ENCODE results near the gene KLF13.

KLF13 gene

DNA sequence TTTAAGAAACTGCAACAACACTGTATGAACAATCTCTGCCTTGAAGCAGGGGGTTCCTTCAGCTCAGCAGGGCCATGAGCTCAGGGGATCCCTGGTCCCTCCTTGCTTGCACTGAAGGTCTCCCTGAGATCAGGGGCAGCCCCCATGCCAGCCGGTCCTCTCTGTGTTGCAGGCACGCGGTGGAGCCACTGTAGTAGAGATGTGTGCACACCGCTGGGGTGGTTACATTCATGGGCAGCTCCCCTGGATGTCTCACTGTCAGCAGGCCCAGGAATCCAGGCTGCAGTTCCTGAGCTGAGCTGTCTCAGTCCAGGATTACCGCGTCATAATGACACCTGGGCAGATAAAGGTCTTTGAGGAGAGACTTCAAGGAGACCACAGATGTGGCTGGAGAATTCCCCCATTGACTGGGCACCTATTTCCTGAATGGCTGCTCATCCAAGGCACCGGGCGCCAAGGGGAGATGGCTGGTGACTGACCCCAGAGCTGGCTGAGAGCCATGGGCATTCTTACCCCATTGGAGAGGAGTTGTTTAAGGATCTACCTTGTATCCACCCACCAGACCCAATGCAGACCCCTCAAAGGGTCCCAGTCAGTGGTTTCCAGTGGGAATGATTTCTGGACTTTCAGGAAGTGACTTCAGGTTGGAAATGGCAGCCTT is 10.4 kb upstream of the KLF13 start:
- DNase-seq (ENCODE audit: low spot score) = no peak

DNA sequence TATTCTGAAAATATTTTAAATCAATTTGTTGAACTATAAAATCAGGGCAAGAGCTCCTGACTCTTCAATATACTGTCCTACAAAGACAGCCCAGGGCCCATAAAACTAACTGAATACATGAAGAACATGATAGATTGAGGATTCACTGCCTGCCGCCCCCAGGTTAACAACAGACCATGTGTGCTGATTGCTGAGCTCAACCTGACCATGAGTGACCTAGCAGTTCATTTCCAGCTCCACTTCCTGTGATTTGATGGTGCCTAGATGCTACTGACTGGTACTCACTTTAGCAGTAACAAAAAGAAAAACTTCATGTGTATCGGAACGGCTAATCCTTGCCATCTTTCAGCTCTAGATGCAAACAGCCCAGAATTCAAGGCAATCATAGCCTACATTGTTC is 9.6 kb upstream of the KLF13 start:
- DNase-seq (ENCODE audit: low spot score) = no peak

DNA sequence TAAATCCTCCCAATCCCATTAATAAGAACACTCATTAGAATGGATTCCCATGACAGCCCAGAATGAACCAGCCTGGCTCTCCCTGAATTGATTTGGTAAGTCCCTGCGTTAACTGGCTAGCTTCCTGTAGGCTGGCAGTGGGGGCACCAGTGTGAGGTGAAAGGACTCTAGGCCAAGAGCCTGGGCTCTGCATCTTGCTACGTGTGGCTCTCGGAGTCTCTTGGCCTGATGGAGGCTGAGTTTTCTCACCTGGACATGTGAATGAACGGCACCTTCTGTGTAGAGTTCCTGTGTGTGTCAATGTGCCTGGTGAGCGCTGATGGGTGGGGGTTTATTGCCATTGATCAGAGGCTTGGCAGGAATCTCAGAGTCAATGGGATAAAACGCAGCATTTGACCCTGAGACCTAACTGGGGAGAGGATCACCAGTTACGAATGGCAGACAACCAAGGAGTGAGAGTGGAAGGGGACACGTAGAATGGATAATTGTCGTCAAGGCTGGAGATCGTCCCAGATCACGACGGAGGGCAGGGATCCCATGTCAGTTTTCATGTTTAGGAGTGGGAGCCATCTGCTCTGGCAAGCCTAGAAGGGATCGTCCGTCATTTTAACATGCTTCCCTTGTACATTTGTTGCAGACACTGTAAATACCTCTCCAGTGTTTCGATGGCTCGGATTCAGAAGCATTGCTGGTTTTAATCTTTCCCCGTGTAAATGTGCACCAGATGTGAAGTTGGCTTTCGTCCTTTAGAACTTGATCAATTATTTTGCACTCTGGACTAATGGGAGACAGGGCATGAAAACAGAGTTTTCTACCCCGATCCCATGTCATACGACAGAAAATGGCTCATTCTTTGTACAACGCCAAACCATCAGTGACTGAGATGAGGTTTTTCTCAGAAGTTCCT is 9.0 kb upstream of the KLF13 start:
- DNase-seq (ENCODE audit: low spot score) = no peak

DNA sequence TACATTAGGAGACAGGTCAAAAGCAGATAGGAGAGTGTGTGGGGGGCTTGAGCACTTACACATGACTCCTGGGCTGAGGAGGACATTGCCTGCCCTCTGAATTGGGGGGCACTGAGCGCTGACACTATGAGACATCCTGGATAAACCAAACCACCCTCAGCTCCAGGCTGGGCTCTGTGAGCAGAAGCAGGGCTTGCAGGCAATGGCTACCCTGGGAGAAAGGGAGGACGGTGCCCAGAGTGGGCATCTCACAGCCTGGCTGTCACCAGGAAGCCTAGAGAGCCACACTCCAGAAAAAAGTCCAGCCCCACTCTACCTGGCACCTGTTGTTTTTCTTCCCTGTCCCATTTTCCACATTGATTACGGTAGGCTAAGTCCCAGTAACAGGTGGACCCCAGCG is 8.2 kb upstream of the KLF13 start:
- DNase-seq (ENCODE audit: low spot score) = no peak

DNA sequence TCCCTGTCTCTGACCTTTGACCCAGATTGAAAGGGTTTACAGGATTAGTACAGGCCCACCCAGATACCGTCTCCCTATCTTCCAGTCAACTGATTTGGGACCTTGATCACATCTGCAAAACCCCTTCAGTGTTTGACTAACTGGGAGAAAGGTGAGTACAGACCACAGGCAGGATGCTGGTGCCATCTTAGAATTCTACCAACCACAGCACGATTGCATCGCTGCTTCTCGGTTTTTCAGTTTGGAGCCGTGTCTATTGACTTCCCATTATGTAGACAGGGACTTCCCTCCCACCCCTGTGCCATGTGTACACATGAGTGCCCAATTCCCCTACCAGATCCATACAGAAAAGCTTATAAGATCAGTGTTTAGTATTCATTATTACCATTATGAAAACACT is 6.6 kb upstream of the KLF13 start:
- DNase-seq (ENCODE audit: low spot score) = no peak

DNA sequence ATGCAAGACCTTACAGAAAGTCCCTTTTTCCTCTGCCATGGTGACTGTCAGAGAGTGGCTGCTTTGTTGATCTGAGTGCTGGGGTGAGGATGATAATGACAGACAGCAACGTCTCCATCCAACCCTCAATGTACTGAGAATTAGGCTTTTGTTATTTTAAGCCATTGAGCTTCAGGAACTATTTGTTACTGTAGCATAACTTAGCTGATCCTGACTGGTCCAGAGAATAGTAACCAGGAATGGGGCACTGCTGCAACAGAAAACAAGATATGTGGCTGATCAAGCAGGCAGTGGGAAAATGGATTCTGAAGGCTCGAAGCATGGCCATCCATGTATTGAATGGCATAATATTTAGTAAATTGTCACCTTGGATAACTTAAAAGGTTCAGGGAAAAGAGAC is 5.2 kb upstream of the KLF13 start:
- no peak for DNase-seq (ENCODE audit: low spot score)

DNA sequence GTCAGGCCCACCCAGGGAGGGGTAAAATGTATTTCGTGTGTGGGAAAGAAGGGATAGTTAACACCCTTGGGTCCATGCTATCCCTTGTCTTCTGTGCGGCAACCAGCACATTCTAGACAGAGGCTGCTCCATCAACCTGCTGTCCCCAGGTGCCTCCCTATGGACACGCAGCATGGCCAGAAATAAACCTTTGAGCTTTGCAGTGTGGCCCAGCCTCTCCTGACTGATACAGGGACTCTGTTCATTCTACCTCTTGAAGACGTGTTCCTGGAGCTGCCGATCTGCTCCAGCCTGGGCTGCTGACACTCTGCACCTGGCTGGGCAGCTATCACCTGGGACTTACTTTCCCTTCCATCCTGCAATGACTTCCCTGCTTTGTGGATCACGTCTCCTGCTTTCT is 4.1 kb upstream of the KLF13 start:
- DNase-seq (ENCODE audit: low spot score) = no peak

DNA sequence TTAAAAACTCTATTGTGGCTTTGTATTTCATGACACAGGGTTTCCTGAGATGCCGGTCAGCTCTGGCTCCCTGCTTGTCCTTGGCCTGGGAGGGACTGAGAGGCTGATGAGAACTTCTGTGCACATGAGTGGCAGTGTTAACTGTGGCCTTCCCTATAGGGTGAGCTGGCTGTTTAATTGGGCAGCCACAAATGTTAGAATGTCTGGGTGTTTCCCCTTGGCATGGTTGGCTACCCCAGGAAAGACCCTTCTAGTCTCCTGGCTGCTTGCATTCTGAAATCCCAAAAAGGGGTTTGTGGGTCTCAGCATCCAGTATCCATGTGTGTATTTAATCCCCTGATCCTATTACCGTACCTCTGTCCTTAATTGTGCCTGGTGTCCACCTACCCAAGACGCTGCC is 3.0 kb upstream of the KLF13 start:
- no peak for DNase-seq (ENCODE audit: low spot score)

DNA sequence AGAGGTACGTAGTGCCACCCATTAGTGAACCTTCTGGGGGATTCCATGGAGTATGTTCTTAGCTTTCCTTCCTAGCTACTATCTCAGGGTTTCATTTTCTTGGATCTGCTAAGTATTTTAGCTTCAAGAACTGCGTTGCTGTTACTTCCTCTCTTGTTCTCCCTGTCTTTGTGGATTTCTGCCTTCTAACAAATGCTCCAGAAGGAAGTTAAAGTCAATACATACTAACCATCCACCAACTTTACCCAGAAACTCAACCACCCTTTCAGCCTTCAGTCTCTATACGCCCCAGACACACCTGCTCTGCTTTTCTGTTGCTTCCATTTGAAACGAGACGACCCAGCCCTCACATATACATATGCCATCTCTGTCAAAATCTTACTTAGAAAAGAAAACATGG is 2.4 kb upstream of the KLF13 start:
- DNase-seq (ENCODE audit: low spot score) = no peak

DNA sequence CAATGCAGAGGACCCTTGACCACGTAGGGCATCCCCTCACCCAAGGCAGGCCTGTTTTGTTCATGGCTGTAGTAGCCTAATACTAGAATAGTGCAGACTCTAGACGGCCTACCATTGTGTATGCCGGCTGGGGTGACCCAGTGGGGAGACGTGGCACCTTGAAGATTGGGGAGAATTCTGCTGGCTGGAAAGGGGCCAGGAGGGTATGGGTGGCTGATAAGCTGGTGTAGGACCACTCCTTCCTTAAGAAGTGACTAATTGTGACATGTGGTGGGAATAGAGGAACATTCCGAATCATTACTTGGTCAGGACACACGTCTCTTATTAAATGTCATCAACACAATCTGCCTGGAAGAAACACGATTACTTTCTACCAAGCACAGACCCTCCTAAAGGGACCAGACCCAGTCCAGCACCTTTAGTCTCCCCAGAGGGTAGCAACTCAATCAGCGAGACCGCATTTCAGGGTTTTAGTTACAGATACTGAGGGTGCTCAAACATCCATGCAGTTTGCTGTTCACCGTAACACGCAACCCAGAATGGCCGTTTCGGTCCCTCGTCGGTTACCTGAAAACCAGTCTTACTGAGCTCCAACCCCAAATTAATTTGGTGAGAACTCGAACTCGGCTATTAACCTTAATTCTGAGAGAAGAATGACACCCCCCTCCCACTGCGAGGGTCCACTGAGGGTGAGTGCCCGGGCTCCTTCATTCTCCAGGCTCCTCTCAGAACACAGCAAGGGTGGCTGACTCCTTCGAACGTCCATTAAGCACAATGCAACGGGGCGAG is 1.6 kb upstream of the KLF13 start:
- no peak for DNase-seq (ENCODE audit: low spot score)

DNA sequence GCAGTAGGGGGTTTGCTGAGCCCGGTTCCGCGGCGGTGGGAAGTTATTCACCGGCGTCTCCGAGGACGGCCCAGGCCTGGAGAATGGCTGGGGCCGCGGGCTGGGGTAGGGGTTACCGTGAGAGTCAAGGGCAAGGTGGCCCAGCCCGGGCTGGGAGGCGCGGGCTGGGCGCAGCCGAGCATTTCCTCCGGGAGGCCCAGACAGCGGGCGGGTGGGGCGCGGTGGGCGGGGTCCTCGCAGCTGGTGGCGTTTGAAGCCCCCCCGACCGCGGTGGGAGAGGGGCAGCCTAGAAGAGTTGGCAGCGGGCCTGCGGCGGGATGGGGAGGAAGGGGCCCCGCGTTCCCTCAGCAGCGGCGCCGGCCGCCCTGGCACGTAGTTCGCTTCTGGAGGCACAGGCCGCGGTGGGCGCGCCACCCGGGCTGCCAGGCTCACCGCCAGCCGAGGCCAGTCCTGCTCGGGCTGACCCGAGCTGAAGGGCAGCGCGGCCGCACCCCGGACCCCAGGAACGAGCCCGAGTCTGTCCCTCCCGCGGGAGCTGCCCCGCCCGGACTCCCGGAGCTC is 960 bp upstream of the KLF13 start:
- no peak for DNase-seq (ENCODE audit: low spot score)

DNA sequence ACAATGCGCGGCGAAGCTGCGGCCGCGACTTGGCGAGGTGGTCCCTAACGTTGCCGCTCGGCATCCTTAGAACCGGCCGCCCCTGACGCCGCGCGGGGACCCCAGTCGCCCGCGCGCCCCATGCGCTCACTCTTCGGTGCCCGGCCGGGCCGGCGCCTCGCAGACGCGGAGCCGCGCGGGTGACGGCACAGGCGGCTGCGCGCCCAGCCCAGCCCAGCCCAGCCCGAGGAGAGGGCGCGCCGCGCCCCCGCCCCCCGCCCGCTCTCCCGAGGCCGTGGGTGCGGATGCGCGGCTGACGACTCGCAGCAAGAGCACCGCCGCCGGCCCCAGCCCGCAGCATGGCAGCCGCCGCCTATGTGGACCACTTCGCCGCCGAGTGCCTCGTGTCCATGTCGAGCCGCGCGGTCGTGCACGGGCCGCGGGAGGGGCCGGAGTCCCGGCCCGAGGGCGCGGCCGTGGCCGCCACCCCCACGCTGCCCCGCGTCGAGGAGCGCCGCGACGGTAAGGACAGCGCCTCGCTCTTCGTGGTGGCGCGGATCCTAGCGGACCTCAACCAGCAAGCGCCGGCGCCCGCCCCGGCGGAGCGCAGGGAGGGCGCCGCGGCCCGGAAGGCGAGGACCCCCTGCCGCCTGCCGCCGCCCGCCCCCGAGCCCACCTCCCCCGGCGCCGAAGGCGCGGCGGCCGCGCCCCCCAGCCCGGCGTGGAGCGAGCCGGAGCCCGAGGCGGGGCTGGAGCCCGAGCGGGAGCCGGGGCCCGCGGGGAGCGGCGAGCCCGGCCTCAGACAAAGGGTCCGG is 437 bp downstream of the KLF13 start:
- no peak for DNase-seq (ENCODE audit: low spot score)

DNA sequence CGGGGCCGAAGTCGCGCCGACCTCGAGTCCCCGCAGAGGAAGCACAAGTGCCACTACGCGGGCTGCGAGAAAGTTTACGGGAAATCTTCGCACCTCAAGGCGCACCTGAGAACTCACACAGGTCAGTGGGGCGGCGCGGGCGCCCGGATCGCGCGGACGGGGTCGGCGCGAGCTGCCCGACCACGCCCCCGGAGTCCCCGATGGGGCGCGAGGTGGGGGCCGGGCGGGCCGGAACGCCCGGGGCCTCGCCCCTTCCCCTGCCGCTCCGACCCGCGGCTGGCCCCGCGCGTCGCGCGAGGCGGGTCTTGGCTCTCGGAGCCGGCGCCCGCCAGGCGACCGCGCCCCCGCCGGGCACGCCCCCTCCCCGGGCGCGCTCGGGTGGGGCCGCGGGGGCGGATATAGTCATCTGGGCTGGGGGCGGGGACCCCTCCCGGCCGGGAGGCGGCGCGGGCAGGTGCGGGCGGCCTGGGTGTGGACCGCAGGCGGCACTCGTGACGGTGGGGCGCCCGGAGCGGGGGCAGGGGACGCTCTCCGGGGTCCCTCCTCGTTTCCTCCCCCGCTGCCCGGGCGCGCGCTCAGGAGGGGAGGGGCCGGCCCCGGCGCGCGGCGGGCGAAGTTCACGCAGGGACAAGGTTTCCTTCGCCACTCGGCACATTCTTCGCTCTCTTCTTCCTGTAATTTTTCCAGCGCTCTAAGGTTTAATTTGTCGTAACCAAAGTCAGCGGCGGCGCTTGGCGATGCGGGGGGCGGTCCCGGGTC is 1.2 kb downstream of the KLF13 start:
- DNase-seq (ENCODE audit: low spot score) = no peak

DNA sequence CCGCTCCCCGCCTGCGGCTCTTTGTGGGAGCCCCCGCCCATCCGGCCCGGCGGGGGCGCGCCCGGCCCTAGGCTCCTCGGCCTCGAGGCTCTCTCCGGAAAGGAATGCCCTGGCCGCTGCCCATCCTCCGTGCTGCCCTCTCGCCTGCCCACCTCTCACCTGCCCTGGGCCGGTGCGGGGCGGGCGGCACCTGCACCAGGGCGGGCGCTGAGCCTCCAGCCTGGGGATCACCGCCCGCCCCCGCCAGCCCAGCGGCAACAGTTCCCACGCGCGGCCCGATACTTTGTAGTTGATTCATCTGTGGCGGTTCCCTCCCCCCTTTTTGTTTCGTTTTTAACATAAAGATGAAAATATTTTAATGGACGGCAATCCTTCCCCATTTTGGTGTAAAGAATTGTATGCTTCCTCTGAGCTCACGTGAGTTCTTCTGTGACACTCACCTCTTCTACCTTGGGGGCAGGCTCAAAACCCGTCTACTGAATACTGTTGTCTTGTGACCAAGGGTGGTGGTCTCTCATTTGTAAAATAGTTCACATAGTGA is 1.9 kb downstream of the KLF13 start:
- no peak for DNase-seq (ENCODE audit: low spot score)

DNA sequence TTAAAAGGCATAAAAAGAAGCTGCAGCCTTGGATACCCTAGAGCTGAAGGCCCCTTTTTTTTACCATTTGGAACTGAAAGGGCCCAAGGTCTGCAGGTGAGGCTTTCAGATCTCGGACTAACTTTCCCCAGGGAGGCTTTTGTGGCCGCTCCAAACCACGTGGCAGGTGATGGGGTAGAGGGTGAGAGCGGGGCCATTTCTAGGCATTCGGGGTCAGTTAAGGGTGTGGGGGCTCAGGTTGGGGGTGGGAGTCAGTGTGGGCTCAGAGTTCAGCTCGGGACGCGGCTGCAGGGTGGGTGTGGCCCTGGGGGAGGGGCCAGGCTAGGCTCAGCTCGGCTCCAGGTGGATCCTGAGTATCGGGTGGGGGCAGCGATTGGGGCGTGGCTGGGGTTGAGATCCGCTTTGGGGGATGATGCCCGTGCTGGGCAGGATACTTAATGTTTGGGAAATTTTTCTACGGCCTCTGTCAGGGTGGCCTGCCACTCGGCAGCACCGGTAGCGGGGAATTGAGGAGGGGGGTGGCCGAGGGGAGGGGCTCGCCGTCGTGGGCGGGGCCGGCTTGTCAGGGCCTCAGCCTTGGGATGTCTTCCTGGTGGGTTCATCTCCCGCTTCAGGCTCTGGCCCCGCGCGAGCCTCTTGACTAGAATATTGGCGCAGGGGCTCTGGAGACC is 2.5 kb downstream of the KLF13 start:
- no peak for DNase-seq (ENCODE audit: low spot score)

DNA sequence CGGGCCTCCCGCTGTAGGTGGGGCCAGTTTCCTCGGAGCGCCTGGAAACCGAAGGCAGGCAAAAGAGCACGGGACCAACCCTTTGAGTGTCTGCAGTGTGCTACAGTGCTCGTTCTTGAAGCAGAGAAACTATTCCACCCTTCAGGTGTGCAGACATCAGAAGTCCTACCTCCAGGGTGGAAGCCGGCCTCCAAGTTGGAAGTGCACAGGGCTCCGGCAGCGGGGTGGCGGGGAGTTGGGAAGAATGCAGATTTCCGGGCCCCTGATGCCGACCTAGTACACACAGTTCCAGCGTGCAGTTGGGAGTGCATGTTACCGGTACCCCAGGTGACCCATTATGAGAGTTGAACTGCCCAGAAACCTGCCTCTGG is 3.0 kb downstream of the KLF13 start:
- DNase-seq (ENCODE audit: low spot score) = no peak

DNA sequence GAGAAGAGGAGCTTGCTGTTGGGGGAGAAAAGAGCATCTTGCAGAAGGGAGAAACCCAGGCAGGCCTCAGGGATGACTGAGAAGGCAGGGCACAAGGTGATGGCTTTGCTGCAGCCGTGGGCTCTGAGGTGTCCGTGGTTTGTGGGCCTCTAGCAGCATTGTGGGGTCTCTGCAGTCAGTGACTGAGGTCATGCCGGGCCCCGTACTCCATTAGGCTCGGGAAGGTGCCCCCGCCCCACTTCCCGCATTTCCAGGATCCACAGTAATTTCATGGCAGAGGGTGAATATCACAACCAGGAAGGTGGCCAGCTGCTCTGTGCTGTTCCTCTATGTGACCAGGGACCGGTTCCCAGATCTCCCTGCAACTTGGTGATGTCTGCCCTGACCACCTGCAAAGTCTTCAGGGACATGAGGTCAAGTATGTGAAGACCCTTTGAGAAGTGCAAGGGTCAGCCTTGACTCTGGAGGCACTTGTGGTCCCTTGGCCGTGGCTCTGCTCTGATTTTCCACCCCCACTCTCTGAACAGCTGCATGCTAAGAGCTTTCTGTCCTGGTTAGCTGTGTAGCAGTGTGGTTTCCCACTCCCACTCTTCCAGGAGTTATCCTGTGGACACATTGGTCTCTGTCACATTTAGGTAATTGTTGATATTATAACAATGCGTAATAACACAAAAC is 3.6 kb downstream of the KLF13 start:
- DNase-seq (ENCODE audit: low spot score) = no peak

DNA sequence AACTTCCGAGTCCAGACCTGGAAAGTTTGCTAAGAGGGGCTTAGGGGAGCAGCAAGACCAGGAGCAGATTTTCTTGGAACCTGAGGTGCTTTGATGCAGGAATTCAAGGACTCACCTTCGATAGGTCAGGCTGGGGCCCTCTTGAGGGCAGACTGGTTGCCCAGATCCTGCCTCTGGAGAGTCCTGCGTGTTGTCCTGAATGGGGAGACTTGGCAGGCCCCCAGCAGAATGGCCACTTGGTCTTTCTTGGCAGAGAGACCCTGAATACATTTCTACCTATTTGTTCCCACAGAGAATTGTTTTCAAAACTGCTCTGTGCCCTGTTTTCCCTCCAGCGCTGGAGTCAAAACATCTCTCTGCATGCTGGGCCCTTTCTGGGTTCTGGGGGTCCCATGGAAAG is 4.2 kb downstream of the KLF13 start:
- DNase-seq (ENCODE audit: low spot score) = no peak

DNA sequence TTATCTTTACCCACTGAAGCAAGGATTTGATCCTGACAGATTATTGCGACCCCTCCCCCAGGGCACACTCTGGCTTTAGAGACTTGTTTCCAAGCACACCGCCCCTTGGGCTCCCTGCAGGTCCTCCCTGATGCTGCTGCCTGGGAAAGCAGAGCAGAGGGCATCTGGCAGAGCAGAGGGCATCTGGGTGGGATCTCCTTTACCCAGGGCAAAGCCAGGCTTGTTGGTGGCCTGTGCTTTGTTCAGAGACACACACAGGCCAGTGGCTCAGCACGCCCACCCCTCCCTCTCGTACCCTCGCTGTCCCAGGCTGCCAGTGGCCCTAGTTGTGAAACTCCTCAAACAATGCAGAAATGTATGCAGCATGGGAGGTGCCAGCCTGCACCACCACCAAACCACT is 4.8 kb downstream of the KLF13 start:
- no peak for DNase-seq (ENCODE audit: low spot score)
